Muscle of leg (tissue), 11 donors: ENCODE measurements around the gene ZFR. TPM values are rescaled to one million over a fixed set of nuclear protein-coding genes. Genes with fewer than 3 reads are reported as not detected.
"Not testable (repeated sequence)": the region's sequence is repeated elsewhere in the genome, so short reads cannot be mapped to it uniquely, and the experiment has no call there.

Experiments
- DNase-seq: peaks from one replicate; pipeline ENCODE4 v3.0.0; 2013
- H3K27ac ChIP-seq: one replicate; pipeline ENCODE4 v1.5.1; 2013; ENCODE audit warnings: mild to moderate bottlenecking, low read length, control low read depth
- H3K27me3 ChIP-seq: one replicate; pipeline ENCODE4 v1.6.1; 2013; ENCODE audit warnings: low read length; ENCODE audit not compliant: control insufficient read depth, insufficient read depth
- H3K36me3 ChIP-seq: one replicate; pipeline ENCODE4 v1.6.1; 2013; ENCODE audit warnings: low read length; ENCODE audit not compliant: control insufficient read depth, insufficient read depth
- H3K4me1 ChIP-seq: one replicate; pipeline ENCODE4 v1.6.1; 2013; ENCODE audit warnings: low read length; ENCODE audit not compliant: control insufficient read depth, insufficient read depth
- H3K4me3 ChIP-seq: one replicate; pipeline ENCODE4 v1.5.1; 2013; ENCODE audit warnings: low read length, control low read depth
- H3K9me3 ChIP-seq: replicated peaks from 2 replicates; pipeline ENCODE4 v1.6.1; 2013; ENCODE audit warnings: low read depth, low read length; ENCODE audit not compliant: control insufficient read depth
- WGBS: methylation state at CpG from one replicate; pipeline ENCODE4 v1.1.5; 2013; ENCODE audit warnings: missing lambda C conversion rate; ENCODE audit not compliant: insufficient coverage; 5-methylcytosine and 5-hydroxymethylcytosine counted together
- polyA plus RNA-seq, 8 donors: library from polyadenylated mRNA; unstranded; fragments of 120-200 nt; gene quantifications; one replicate each; pipeline versions ENCODE4 v1.2.1 to v1.2.3, GENCODE V29; 2013; ENCODE audit warnings: inconsistent platforms in 1 of 8, low replicate concordance in 1 of 8; ENCODE audit not compliant: insufficient read length in 8 of 8, insufficient read depth in 1 of 8
- total RNA-seq: library from RNA; stranded (reverse); fragments of 120-200 nt; gene quantifications from one replicate; pipeline ENCODE4 v1.2.4, GENCODE V29; 2013

Gene ZFR
- total and polyA plus RNA-seq, 9 donors: 65.0 to 93.9 (median 81.5) TPM

DNA sequence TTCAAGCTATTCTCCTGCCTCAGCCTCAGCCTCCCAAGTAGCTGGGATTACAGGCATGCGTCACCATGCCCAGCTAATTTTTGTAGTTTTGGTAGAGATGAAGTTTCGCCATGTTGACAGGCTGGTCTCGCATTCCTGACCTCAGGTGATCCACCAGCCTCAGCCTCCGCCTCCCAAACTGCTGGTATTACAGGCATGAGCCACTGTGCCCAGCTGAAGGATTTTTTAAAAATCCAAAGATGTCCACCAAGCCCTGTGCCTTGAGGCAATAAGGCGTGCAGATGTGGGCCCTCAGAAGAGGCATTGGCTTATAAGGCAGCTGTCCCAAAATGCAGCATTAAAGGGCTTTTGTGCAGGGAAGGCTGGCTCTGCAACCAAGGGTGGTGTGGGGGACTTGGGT, 10.3 kb upstream of the ZFR start:
- peaks cover 2% of the 10 kb centered on the region for H3K27me3 ChIP-seq
- no peak for DNase-seq
- 91% methylated on average over 4 of the region's 5 CpGs for WGBS

DNA sequence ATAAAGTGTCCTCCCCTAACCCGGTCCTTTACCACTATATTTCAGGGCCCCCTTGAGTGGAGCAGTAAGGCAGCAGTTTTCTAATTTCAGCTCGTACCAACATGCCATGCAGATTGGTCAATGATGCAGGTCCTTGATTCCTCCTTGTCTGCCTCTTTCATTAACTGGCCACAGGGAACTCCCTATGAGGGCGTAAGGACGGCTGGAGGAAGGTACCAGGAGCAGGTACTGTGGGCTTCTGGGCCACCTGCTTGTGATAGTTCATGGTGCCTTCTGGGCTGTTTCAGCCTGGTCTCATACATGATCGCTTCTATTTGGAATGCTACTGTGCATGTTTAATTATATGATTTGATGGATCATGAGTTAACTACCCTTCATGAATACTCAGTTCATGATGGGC, 9.4 kb upstream of the ZFR start:
- Histone ChIP-seq H3K9me3 (peaks cover 3% of the 10 kb centered on the region), H3K4me3 (no peak overlapping the region), H3K27ac (no peak overlapping the region), H3K4me1 (no peaks in the 10 kb centered on the region), H3K27me3 (peaks cover 2% of the 10 kb centered on the region), H3K36me3 (no peaks in the 10 kb centered on the region)
- no peak for DNase-seq
- 93% methylated on average over 3 of the region's 5 CpGs for WGBS

More for the DNA sequence above, 10.3 kb upstream of the ZFR start:
- H3K4me1 ChIP-seq: no peaks in the 10 kb centered on the region
- no peak overlapping the region for H3K27ac ChIP-seq
- peaks cover 3% of the 10 kb centered on the region for H3K9me3 ChIP-seq
- H3K36me3 ChIP-seq: no peaks in the 10 kb centered on the region
- no peak overlapping the region for H3K4me3 ChIP-seq

DNA sequence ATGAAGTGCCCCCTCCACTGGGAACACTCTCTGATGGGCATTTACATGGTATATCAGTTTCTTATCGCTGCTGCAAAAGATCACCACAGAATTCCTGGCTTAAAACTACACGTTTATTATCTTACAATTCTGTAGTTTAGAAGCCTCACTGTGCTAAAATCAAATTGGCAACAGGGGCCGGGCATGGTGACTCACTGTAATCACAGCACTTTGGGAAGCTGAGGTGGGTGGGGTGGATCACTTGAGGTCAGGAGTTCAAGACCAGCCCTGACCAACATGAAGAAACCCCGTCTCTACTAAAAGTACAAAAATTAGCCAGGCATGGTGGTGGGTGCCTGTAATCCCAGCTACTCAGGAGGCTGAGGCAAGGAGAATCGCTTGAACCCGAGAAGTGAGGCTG, 7.8 kb upstream of the ZFR start:
- not testable (repeated sequence) for DNase-seq, H3K36me3 ChIP-seq, H3K27me3 ChIP-seq, H3K4me3 ChIP-seq, H3K9me3 ChIP-seq, H3K27ac ChIP-seq, H3K4me1 ChIP-seq
- no CpG with 5 or more reads among the region's 6 CpGs for WGBS

DNA sequence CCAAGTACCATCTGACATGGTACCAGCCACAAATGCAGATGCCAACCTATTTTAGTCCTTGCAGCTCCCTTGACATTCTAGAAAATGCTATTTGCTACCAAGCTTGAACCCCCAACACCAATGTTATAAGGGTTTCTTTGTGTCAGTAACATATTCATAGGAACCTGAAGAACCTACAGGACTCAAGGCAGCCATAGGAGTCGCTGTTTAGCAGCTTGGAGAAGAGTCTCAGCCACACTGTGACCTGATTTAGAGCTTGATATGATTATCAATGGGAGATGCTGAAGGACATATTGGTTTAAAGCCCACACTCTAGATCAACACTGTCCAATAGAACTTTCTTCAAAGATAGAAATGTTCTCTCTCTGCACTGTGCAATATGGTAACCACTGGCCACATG, 6.4 kb upstream of the ZFR start:
- Histone ChIP-seq H3K4me3 (no peak overlapping the region), H3K36me3 (no peaks in the 10 kb centered on the region), H3K27ac (no peak overlapping the region), H3K9me3 (no peaks in the 10 kb centered on the region), H3K4me1 (no peaks in the 10 kb centered on the region), H3K27me3 (peaks cover 2% of the 10 kb centered on the region)
- 40% methylated on average over 1 of the region's 1 CpG for WGBS
- DNase-seq: no peak

DNA sequence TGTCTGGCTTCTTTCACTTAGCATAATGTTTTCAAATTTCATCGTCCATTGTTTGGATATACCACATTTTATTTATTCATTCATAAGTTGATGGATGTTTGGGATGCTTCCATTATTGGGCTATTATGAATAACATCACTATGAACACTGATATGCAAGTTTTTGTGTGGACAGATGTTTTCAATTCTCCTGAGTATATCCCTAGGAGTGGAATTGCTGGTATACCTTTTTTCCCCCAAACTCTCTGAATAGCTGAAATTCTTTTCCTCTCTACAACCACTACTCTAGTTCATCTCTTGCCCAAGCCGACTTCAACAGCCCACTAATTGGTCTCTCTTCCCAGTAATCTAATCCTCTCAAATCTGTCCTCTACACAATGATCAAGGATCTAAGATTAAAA, 4.7 kb upstream of the ZFR start:
- DNase-seq: no peak
- WGBS: no CpG with 5 or more reads among the region's 2 CpGs
- no peak overlapping the region for H3K4me3 ChIP-seq
- H3K4me1 ChIP-seq: peaks cover 12% of the 10 kb centered on the region
- no peak overlapping the region for H3K27ac ChIP-seq
- no peaks in the 10 kb centered on the region for H3K36me3 ChIP-seq
- no peaks in the 10 kb centered on the region for H3K9me3 ChIP-seq
- H3K27me3 ChIP-seq: no peaks in the 10 kb centered on the region

DNA sequence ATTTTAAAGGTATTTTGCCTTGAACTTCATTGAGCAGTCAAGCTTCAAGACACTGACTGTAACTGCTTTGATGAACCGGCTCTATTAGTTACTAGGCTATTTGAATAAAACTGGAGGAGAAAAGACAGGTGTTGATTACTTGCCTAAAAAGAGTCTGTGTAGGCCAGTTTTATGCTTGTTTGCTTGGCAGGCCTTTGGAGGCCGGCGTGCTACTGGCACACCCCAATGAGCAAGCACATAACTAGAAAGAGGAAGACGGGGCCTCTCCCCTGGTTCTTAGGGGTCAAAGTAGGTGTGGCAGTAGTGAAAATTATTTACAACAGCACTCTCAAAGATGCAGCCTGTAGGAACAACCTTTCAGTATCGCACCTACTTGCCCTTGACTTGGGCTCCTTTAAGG, 2.1 kb upstream of the ZFR start:
- no peaks in the 10 kb centered on the region for H3K27me3 ChIP-seq
- H3K4me3 ChIP-seq: no peak overlapping the region
- no peak overlapping the region for H3K27ac ChIP-seq
- DNase-seq: peak; percentile 33
- no peaks in the 10 kb centered on the region for H3K9me3 ChIP-seq
- peaks cover 3% of the 10 kb centered on the region for H3K36me3 ChIP-seq
- peaks cover 20% of the 10 kb centered on the region for H3K4me1 ChIP-seq
- WGBS: 75% methylated on average over 1 of the region's 5 CpGs

DNA sequence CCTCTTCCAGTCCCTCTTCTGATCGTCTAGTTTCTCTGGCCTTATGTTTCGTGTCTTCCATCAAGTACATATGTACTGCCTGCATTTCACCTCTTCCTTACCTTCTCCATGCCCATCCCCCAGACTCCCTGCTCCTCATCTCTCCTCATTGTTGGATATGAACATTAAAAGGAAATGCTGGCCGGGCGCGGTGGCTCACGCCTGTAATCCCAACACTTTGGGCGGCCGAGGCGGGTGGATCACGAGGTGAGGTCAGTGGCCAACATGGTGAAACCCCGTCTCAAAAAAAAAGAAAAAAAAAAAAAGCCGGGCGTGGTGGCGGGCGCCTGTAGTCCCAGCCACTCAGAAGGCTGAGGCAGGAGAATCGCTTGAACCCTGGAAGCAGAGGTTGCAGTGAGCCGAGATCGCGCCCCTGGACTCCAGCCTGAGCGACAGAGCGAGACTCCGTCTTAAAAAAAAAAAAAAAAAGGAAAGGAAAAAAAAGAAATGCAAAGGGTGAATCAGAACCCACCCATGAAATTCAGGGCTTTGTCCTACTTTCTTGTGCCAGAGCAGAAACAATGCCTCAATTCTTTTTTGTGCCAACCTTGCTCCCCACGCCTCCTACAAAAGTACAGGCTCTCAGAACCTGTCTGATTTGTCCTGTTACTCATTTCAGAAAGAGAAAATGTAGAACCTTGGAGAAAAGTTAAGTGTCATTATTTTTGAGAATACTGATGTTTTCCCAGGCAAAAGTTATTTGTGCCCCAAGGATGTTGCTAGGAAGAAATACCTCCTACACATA, 1.5 kb upstream of the ZFR start:
- no peak for DNase-seq
- Histone ChIP-seq H3K4me3 (no peak overlapping the region), H3K9me3 (no peaks in the 10 kb centered on the region), H3K36me3 (peaks cover 6% of the 10 kb centered on the region), H3K4me1 (peaks cover 22% of the 10 kb centered on the region), H3K27ac (no peak overlapping the region), H3K27me3 (no peaks in the 10 kb centered on the region)
- 76% methylated on average over 6 of the region's 23 CpGs for WGBS

DNA sequence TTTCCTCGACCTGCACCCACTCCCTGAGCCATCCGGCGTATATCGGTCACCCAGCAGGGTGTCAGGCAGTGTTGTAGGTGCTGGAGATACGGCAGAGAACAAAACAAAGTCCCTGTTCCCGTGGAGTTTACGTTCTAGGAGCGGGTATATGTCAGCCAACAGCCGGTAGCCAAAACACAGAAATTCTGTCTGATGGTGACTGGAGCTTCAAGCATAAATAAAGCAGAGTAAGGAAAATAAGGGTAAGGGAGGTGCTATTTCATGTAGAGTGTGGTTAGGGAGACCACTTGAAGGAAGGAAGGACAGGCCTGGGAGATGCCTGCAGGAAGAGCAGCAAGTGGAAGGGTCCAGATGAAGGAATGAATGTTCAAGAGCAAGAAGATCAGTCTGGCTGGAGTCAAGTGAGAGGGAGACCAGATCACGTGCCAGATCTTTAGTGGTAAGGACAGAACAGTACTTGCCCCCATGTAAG, 783 bp upstream of the ZFR start:
- Histone ChIP-seq H3K4me1 (peaks cover 22% of the 10 kb centered on the region), H3K36me3 (peaks cover 8% of the 10 kb centered on the region), H3K9me3 (no peaks in the 10 kb centered on the region), H3K27me3 (no peaks in the 10 kb centered on the region), H3K4me3 (peak overlapping the region; percentile 87), H3K27ac (peak overlapping the region; percentile 69)
- peak; percentile 18 for DNase-seq
- WGBS: 26% methylated on average over 8 of the region's 10 CpGs

DNA sequence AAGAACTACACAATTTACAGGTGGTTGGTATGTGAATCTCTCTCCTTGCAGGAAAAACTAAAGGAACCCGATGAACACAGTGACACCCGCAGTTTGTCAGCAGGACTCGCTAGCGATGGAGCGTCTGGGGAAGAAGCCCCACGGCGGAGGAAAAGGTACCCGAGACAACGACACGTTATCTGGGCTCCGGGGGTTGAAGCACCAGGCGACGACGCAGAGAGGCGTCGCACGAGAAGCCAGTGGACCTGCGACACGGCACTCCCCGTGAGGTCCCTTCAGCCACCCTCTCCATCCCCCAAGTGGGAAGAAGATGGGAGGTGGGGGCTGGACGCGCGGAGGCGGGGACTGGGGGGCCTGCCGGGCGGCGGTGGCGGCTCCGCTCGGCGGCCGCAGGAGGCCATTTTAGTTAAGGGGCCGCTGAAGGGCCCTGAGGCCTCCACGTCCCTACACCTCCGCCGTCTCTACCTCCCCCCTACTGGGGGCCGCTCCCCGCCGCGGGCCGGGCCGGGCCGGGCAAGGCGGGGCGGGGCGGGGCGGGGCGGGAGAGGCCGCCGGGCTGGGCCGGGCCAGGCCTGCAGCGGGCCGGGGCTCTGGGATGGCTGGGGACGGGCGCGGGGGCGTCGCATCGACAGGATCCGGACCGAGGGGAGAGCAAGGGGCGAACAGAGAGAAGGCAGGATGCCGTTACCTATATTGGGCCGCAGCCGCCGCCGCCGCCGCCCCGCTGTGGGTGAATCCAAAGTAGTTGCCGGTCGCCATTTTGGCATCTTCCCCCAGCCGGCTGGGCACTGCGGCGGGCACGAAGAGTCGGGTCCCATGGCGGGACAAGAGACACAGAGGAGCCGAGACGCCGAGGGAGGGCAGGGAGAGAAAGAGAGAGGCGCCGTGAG, 754 bp downstream of the ZFR start:
- under 1% methylated on average over 56 of the region's 83 CpGs for WGBS
- Histone ChIP-seq H3K4me3 (peak overlapping the region; percentile 87), H3K9me3 (no peaks in the 10 kb centered on the region), H3K27ac (peak overlapping the region; percentile 93), H3K36me3 (peaks cover 8% of the 10 kb centered on the region), H3K4me1 (peaks cover 22% of the 10 kb centered on the region), H3K27me3 (no peaks in the 10 kb centered on the region)
- DNase-seq: peak; percentile 69

DNA sequence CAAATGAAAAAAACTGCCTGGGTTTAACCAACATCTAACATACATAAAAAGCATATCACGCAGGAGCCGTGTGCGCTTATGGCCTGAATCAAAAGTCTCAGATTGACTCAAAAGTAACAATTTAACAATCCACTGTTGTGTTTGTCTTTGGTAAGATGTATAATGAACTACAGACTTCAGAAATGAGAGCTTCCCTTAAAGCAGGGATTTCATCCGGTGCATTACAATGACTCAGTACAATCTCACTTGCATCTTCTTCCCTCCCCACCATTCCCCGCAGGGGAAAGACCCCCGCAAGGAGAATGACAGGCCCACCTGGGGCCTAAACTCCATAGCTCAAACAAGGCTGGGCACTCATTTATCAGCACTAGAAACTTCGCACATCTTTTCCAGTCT, 1.4 kb downstream of the ZFR start:
- Histone ChIP-seq H3K36me3 (peaks cover 8% of the 10 kb centered on the region), H3K27ac (peak overlapping the region; percentile 82), H3K4me3 (peak overlapping the region; percentile 87), H3K9me3 (no peaks in the 10 kb centered on the region), H3K27me3 (no peaks in the 10 kb centered on the region), H3K4me1 (peaks cover 22% of the 10 kb centered on the region)
- WGBS: 0% methylated on average over 1 of the region's 7 CpGs
- DNase-seq: peak; percentile 30
